ENCODE data around the gene SIAH2.

Gene SIAH2

GRCh38 chr3:150748684-150749047 lies 14.3 kb downstream of the SIAH2 start:
- no peak for DNase-seq (ENCODE audit: low spot score)

DNA sequence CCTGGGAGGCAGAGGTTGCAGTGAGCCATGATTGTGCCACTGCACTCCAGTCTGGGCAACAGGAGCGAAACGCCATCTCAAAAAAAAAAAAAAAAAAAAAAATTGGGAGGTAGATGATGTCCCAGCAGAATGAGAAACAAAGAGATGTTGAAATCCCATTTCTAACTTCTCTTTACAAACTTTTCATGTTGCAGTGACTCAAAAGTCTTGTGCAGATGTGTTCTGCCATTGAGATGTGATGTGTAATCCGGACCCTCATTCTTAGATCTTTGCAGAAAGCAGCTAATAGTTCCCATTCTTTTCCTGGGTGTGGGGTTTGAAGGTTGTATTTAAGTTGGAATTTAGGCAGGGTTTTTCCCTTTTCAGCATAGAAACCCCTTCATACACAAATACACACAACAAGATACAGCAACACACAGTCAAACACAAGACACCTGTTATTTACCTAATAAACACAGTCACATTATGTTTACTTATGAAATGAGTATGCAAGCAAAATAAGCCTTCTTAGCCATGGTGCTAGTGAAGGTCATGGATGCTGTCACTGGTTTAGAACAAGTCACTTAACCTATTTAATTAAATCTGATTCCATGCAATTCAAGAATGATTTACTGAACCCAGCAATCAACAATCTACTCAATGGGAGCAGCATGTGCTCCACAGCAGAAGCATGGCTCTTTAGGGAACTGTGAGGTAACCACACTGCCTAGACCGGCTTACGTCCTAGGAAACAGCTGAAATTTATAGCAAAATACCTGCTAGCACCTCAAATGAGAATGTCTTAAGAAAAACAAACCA lies 14.9 kb downstream of the SIAH2 start:
- DNase-seq (ENCODE audit: low spot score) = no peak

DNA sequence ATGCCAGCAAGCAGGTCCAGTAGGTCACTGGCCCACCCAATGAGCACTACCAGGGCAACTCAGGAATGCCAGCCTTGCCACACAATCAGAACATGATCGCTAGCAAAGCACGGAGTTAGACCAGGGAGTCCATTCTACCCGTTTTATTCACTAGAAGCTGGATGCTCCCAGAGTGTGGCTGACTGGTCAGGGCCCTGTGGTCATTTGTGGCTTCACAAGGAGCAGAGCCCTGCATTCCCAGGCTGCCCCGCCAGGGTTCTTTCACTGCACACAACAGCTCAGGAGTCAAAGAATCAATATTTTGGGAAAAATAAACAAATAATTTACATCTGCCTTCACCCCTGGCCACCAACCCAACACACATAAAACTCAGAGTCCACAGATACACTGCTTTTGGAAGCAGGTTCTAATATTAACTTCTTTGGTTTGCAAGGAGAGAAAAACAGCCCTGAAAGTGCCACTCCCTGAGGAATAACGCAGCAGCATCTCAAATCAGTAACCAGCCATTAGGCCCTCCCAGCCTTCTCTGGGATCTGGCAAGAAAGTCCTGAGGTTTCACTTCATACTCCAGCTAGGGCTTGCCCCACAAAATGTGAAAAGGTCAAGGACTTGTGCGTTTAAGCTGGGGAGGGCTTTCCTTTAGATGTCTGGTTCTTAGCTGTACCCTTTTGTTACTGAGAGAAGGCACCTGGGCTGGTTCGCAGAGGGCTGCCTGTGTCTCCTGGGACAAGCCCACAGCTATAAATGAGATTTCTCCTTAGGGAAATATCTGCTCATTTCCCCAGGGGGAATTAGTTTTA lies 16.0 kb downstream of the SIAH2 start:
- DNase-seq (ENCODE audit: low spot score) = no peak

- DNase-seq (ENCODE audit: low spot score) = no peak
Observed at GRCh38 chr3:150745832-150746231, 17.1 kb downstream of the SIAH2 start.

- no peak for DNase-seq (ENCODE audit: low spot score)
Observed at GRCh38 chr3:150744919-150745211, 18.1 kb downstream of the SIAH2 start.

DNA sequence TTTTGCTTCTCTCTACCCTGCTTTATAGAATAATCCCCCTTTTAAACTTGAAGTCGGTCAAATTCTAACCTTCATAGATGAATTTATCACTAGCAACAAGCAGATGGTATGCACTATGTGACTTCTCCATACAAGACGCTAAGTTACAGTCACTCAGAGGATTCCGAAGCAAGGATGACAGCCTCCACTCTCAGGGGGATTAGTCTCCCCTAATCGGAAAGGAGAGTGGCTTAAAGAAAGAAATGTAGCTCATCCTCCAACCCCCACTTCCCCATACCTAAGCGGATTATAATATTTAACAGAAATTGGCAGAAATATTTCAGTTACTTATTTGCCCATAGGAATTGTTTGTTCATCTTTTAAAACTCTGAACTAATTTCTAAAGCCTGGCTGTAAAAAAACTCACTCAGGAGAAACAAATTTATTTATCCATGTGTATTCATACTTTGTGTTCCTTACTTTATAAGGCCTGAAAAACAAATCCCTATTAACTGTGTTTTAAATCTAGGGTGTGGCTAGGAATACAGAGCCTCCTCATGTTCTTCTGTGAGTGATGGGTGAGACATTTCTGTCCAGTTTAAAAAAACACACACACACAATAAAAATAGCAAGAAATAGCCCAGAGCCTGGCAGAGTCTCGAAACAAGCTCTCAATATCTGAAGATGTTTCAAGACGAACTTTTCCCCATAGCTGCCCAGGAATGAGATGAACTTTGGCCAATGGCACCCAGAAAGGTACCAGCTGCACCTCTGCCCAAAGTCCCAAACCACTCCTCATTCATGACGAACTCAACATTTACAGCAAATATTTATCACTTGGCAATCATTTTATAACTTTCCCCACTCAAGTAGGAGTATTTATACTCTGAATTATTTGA lies 18.7 kb downstream of the SIAH2 start:
- DNase-seq (ENCODE audit: low spot score) = no peak

- no peak for DNase-seq (ENCODE audit: low spot score)
Observed at GRCh38 chr3:150743508-150743907, 19.5 kb downstream of the SIAH2 start.

DNA sequence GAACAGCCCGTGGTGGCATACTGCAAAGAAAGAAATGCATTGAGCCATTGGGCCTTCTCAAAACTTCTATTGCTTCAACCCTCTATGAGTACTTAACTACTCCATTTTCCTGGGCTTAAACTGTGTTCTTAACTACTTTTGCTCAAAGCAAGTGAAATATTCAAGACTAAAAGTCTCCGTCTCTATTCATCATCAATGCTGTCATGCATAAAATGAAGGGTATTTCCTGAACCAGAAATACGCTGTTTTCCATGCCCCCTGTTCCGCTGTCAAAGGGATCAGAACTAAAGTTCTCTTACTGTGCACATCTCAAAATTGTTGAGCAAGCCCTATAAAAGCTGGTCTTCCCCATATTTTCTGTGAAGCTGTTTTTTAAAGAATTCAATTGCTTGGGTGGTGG lies 20.3 kb downstream of the SIAH2 start:
- no peak for DNase-seq (ENCODE audit: low spot score)

DNA sequence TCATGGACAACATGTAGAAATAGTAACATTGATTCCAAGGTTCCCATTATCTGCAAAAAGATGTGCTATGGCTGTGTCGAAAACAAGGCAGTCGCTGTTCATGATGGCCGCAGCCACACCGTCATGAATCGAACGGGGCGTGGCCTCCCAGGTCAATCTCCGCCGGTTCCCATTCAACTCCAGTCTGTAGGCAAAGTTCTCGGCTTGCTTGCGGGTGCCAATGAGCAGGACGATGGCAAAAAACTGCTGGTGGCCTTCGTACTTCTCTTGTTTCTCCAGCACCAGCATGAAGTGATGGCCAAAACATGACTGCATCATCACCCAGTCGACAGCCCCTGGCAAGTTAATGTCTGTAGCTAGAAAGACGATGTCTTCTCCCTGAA lies 20.8 kb downstream of the SIAH2 start:
- DNase-seq (ENCODE audit: low spot score) = no peak

GRCh38 chr3:150741497-150742140 lies 21.4 kb downstream of the SIAH2 start:
- no peak for DNase-seq (ENCODE audit: low spot score)

DNA sequence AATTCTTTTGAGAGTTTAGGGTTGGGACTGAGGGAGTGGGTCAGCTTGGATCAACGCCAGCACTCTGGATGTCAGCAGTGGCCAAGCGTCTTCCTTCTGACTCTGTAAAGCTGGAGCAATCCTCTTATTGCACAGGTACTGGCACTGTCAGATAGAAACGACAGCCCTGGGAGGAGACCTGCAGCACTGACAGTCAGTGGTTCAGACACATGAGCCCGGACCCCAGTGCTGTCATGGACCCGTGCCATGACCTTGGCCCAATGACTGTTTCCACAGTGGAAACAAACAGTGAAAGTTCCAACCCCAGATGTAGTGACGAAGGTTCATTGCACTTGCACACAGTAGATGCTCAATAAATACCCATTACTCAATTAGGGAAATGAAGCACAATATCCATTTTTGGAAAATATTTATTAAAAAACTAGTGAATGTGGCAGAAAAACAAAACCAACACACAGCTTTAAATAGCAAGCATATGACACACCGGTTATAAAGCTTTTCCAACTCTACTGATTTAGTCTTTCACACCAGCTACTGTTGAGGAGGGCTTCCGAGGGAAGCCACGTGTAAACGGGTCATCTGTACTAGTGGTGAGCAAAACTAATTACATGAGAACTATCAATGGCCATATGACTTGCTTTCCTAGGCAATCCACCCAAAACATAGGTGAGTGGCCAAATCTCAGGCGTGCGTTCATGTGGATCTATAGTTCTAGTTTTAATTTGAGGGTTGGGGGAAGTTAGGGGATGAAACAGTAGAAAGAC lies 22.1 kb downstream of the SIAH2 start:
- DNase-seq (ENCODE audit: low spot score) = no peak

DNA sequence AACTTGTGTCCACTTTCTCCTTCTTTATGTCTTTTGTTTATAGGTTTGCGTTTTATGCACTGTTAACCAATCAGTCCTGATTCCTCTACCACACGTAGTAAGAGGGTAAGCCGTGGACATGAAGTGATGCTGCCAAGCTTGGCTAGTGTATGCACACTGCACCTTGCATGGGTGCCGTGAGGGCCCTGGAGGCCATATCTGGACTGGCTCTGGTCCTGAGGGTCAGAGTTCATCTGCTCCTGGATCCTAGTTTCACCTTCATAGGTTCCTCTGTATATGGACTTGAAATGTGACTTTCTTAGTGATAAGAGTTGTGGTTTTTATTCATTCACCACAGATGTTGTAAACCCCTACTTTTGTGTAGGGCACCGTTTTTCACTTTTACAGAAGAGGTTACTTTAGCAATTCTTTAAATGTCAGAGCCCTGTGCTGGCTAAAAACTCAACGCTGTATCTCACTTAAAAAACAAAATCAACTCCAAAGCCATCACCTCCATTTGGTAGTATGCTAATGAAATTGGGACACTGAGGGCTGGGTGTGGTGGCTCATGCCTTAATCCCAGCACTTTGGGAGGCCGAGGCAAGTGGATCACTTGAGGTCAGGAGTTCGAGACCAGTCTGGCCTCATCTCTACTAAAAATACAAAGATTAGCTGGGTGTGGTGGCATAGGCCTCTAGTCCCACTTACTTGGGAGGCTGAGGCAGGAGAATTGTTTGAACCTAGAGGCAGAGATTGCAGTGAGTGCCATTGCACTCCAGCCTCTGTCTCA lies 22.9 kb downstream of the SIAH2 start:
- no peak for DNase-seq (ENCODE audit: low spot score)

DNA sequence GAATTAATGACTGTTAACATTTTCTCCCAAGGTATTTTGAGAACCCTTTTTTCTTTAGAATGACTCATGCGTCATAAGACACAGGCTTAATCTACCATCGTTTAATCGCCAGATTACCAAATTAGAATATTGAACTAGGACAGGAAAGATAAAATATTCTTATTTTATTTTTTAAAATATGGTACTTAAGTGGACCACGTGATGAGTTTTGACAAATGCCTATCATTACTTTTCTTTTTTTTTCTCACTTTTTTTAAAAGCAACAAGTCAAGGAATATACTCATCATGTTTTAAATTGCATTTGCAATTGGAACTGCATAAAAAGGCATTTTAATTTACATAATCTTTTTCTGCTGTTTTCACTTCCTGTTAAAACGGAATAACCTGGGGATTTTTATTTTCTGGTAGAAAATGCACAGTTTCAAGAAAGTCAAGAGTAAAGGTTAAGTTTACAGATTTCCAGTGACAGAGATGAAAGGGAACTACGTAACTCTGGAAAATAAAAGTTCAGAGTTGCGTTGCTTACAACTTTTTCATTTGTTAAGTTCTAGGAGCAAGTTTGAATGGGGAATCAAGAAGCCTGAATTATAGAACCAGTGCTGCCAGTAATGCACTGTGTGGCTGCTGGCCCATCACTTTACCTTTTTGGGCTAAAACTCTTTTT lies 23.6 kb downstream of the SIAH2 start:
- DNase-seq (ENCODE audit: low spot score) = peak; percentile 54

DNA sequence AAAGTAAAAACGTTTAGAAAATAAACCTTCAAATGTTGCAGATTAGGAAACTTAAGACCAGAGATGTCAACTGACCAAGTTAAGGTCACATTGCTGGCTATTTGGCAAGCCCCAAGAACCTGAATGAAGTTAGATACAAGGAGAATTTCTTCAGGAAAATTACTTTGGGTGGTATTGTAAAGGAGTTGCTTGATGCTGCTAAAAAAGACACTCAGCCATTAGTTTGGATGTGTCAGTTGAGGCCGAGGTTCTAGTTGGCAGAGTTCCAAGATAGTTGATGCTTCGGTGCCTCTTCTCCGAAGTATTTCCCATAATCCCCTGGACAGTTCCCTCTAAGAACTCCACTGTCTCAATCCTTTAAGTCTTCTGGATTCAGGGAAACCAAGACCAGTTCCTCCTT lies 24.3 kb downstream of the SIAH2 start:
- peak; percentile 63 for DNase-seq (ENCODE audit: low spot score)

DNA sequence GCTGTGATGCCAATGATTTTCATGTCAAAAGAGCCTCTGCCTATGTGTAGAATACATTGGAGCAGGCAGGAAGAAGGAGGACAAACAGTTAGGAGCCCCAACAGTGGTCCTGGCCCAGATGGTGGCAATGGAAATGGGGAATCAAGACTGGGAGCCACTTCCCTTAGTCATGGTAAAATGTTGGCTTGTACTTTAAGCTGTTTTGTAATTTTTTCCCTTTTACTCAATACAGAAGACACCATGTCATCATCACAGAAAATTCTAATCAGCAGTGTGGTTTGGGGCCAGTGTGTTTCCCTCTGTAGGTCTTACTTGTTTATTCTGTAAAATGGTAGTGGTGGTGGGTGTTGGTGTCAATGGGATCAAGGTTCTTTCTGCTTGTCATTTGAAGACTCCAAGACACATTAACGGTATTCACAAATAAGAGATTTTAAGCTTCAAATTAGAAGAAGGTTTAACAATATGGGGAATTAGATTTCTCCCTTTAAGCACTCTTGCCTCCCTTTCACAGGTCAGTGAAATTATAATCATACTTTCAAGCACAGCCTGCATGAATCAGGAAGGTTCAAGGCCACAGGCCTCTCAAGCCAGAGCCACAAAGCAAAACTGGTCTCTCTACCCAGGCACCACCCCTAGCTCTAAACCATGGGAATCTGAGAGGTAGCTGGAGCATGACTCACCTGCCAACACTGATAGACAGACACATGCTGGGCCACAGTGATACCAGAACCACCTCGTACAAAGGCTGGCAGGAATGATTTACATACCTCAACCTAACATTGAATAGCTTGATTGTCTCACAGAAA lies 24.9 kb downstream of the SIAH2 start:
- peak; percentile 26 for DNase-seq (ENCODE audit: low spot score)

DNA sequence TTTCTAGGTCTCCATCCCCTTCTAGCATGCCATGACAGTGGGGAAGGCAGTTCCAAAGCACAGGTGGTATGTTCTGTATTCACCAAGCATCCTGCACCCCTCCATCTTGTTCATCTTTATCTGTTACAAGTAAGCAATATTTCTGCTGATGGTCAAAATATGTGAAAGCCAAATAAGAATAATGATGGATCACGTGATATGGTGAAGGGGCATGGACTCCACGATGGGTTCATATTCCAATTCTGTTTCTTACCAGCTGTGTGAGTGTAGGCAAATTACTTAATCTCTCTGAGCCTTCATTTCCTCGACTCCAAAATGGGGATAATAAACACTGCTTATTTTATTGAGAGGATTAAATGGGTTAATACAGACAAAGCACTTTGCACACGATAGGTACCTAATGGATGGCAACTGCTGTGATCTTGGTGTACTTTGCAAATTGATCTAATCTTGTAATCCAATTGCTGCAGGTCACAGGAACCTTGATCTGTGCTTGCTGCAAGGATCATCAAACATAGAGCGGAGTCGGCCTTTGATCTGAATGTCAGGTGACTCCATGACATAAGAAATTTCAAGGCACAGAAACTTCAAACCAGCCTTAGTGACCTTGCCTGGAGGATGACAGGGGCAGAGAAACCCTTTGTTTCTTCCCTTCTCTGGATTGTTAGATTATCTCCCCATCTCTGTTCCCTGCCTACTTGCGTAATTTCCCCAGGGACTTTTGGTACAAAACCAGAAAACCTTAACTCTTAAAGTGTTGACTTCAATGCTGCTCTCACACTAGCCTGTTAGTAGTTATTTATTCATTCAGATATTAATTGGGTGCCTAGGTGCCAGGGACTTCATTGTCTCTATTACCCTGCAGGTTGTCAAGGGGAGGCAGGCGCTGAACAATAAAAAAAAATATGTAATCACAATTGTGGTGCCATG lies 25.8 kb downstream of the SIAH2 start:
- no peak for DNase-seq (ENCODE audit: low spot score)

DNA sequence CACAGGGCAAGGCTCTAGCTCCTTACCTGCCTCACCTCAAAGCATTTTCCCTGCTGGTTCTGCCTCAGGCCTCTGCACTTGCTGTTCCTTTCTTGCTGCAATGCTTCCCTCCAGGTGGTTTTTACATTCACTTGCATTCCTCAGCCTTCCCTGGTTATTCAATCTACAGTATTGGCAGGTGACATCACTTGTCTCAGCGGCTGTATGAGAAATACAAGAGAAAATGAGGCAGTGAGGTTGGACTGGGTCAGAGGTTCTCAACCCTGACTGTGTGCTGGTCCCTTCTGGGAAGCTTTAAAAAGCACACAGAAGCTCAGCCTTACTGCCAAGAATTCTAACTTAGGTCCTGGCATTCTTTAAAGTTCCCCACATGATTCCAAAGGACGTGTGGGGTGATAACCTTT lies 26.7 kb downstream of the SIAH2 start:
- no peak for DNase-seq (ENCODE audit: low spot score)

- no peak for DNase-seq (ENCODE audit: low spot score)
Observed at GRCh38 chr3:150734795-150735119, 28.2 kb downstream of the SIAH2 start.
